Fibroblast of villous mesenchyme (primary cell): ENCODE measurements around the gene ANKLE2. TPM values are rescaled to one million over a fixed set of nuclear protein-coding genes. Genes with fewer than 3 reads are reported as not detected.
A peak's percentile ranks its signal among the peaks of the same experiment; 100 is the strongest.

Experiments used
- DNase-seq: peaks from one replicate; pipeline ENCODE4 v3.0.0-alpha.2; 2010; ENCODE audit warnings: low read depth
- H3K4me3 ChIP-seq: 2 replicates; pipeline ENCODE4 v1.5.1; 2011; ENCODE audit warnings: low read depth, mild to moderate bottlenecking, low read length
- total RNA-seq: library from RNA; depleted of rRNA; stranded (reverse); fragments of >200 nt; gene quantifications from 2 replicates; pipeline ENCODE4 v1.2.3, GENCODE V29; 2012
- TF ChIP-seq, protein P1 (sequence below): IDR thresholded peaks from 2 replicates; pipeline ENCODE4 v1.5.1; 2012; ENCODE audit warnings: low read depth, mild to moderate bottlenecking, low read length; ENCODE audit not compliant: insufficient read depth

Gene ANKLE2
- total RNA-seq, 1 donor, result 118 TPM

DNA sequence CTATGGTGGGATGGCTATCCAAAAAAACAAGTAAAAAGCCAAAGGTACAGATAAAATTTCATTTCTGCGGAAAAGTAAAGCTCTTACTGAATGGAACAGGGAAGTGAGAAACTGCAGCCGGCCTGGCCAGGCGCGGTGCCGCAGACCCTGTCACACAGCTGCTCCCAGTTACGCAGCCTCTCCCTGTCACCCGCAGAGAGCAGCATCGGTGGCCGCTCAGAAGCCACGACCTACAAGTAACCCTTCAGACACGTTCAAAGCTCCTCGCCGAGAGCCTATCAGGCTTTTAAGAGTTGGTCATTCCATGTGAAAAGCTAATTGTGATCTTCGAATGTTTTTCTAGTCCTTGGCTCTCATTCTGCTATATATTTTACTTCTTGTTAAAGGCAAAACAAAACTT, 11.0 kb upstream of the ANKLE2 start:
- no peak overlapping the region for H3K4me3 ChIP-seq
- TF ChIP-seq, protein P1, sequence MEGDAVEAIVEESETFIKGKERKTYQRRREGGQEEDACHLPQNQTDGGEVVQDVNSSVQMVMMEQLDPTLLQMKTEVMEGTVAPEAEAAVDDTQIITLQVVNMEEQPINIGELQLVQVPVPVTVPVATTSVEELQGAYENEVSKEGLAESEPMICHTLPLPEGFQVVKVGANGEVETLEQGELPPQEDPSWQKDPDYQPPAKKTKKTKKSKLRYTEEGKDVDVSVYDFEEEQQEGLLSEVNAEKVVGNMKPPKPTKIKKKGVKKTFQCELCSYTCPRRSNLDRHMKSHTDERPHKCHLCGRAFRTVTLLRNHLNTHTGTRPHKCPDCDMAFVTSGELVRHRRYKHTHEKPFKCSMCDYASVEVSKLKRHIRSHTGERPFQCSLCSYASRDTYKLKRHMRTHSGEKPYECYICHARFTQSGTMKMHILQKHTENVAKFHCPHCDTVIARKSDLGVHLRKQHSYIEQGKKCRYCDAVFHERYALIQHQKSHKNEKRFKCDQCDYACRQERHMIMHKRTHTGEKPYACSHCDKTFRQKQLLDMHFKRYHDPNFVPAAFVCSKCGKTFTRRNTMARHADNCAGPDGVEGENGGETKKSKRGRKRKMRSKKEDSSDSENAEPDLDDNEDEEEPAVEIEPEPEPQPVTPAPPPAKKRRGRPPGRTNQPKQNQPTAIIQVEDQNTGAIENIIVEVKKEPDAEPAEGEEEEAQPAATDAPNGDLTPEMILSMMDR, result no peak
- DNase-seq, result no peak

DNA sequence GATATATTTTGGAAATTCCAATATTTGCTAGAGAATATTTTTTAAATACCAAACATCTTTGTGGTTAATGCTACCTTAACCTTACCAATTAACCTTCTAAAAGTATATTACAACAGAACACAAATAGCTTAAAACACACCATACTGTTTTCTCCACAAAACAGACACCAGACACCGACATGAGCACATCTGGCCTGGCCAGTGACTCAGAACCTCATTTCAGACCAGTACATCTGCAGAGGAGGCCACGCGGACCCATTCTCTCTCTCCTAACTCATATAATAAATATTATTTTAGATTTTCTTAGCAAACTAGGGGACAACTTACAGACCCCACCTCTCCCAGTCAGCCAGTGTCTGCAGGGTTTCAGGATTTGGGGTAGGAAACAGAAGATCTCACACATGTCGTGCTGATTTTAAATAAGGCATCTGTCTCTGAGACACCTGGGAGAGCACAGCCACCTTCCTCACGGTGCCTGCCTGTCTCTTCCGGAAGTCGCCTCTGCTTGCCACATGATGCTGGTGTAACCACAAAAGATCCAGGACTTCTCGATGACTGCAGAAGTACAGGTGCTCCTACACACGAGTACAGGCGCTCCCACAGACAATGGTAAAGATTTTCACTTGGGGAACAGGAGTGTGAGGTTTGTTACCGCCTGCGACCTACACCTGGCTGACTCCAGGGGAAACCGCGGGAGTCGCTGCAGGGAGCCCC, 9.7 kb upstream of the ANKLE2 start:
- DNase-seq, result peak; percentile 84

DNA sequence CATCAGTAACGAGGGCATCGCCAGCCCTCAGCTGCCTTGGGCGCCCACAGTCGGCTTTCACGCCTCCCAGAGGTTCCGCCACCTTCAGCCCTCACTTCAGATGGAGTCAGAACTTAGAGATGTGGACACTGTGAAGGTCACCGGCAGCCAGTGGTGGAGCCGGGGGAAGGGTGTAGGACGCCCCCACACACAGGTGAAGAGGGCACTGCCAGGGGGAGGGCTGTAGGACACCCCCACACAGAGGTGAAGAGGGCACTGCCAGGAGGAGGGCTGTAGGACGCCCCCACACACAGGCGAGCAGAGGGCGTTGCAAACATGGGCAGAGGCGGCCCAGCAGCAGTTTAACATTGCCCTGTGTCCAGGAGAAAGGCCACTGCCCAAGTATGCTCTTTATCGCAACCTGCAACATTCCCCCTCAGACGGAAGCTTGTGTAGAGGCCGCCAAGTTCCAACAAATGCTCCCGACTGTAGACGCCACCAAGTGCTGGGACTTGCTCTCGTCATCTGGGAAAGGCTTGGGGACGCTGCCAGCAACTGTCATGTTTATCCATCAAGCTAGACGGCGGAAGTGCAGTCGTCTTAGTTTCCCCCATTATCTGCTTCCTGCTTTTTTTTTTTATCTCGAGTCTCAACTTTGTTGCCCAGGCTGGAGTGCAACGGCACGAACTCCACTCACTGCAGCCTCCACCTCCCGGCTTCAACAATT, 4.9 kb upstream of the ANKLE2 start:
- TF ChIP-seq, protein P1, result no peak
- no peak overlapping the region for H3K4me3 ChIP-seq
- no peak for DNase-seq

More for the DNA sequence above, 9.7 kb upstream of the ANKLE2 start:
- TF ChIP-seq, protein P1, result no peak
- no peak overlapping the region for H3K4me3 ChIP-seq

DNA sequence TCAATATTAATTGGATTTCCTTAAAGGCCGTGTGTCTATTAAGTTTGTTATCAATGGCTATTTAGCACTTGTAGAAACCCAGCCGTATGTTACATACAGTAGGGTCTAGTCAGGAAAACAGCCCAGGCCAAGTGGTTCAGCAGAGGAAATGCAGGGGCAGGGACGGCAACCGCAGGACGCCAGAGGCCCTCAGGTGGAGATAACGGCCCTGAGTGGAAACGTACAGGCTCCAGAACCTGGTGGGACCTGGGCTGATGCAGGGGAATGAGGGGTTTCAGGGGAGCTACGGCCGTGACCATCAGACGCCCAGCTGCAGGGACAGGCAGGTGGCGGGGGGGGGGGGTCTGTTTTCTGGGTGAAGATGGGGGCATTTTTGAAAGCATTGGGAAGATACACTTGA, 3.7 kb upstream of the ANKLE2 start:
- TF ChIP-seq, protein P1, result no peak
- no peak overlapping the region for H3K4me3 ChIP-seq
- DNase-seq, result no peak

DNA sequence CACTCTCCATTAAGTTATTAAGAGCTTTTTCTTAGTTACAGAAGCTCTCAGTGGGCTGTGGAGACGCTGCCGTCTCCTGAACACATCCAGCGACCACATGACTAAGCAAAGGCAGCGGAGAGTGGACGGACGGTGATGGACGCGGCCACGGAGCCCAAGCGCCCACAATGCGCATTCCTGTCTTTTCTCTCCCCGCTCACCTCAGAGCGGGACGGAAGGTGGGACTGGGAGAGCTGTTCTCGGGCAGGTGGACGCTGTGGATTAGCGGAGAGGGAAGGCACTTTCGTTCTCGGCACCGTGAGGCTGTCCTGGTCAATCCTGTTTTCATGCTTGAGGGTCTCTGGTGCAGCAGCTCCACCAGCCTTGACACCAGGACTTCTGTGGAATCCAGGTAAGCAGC, 2.6 kb upstream of the ANKLE2 start:
- DNase-seq, result no peak
- TF ChIP-seq, protein P1, result no peak
- H3K4me3 ChIP-seq, result no peak overlapping the region

DNA sequence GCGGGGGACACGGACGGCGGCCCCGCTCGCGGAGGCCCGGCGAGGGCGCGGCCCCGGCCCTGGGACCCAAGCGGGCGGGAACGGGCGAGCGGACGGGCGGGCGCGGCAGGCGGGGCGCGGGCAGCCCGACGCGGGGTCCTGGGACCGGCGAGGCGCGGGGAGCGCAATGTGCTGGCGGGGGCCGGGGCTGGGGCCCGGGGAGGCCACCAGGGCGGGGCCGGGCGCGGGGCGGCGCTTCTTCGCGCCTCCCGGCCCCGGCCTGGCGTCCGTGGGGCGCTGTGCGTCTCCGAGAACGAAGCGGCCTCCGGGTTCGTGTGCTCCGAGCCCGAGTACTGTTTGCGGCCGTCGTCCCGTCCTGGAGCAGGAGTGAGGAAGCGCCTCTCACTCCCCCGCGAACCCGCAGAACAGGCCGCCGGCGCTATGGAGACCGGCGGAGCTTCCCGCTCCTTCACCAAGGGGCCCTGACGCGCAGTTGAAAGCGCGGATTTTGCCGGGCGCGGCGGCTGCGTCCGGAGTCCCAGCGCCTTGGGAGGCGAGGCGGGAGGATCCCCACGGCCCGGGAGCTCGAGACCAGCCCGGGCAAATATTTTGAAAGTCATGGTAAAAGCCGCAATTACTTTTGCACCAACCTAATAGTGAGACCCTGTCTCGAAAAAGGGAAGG, 420 bp upstream of the ANKLE2 start:
- peak overlapping the region; percentile 82 for H3K4me3 ChIP-seq
- peak; percentile 93 for DNase-seq
- TF ChIP-seq, protein P1, result no peak
